OCI-LY3 (cell line): ENCODE measurements around the gene CSF3.
"Not testable (repeated sequence)": the region's sequence is repeated elsewhere in the genome, so short reads cannot be mapped to it uniquely, and the experiment has no call there.

ENCODE experiments used
- H2AFZ ChIP-seq: fragments of 200-600, 300-600 bp; shearing (Covaris generic); 2 replicates; pipeline ENCODE4 v1.6.0; 2014; ENCODE audit warnings: antibody characterized with exemption, low read depth, low read length
- H3K27ac ChIP-seq: fragments of 200-600, 300-600 bp; sonication (generic); 2 replicates; pipeline ENCODE4 v1.5.1; 2014; ENCODE audit warnings: mild to moderate bottlenecking, low read length, moderate library complexity, mixed read lengths
- H3K27me3 ChIP-seq: fragments of 200-600, 300-600 bp; sonication (generic); 2 replicates; pipeline ENCODE4 v1.6.1; 2014; ENCODE audit warnings: low read depth, low read length, mixed read lengths
- H3K36me3 ChIP-seq: fragments of 200-600, 300-600 bp; sonication (generic); replicated peaks from 2 replicates; pipeline ENCODE3; 2014; ENCODE audit warnings: low read depth, low read length, mixed read lengths
- H3K4me1 ChIP-seq: fragments of 300-600, 200-600 bp; sonication (generic); 2 replicates; pipeline ENCODE4 v1.6.1; 2014; ENCODE audit warnings: low read length, mixed read lengths
- H3K4me2 ChIP-seq: fragments of 200-600, 300-600 bp; sonication (generic); 2 replicates; pipeline ENCODE4 v1.6.1; 2014; ENCODE audit warnings: low read length, mixed read lengths
- H3K4me3 ChIP-seq: fragments of 300-600, 200-600 bp; sonication (generic); 2 replicates; pipeline ENCODE4 v1.5.1; 2014; ENCODE audit warnings: antibody characterized with exemption, mild to moderate bottlenecking, low read length, moderate library complexity
- H3K79me2 ChIP-seq: fragments of 300-600, 200-600 bp; shearing (Covaris generic); 2 replicates; pipeline ENCODE4 v1.6.1; 2014; ENCODE audit warnings: mild to moderate bottlenecking, low read length, mixed read lengths
- H3K9ac ChIP-seq: fragments of 300-600, 200-600 bp; shearing (Covaris generic); 2 replicates; pipeline ENCODE4 v1.6.0; 2014; ENCODE audit warnings: mild to moderate bottlenecking, low read length, moderate library complexity
- H3K9me3 ChIP-seq: fragments of 200-600, 300-600 bp; shearing (Covaris generic); 2 replicates; pipeline ENCODE4 v1.6.1; 2014; ENCODE audit warnings: low read length, mixed read lengths; ENCODE audit not compliant: insufficient read depth
- H4K20me1 ChIP-seq: fragments of 200-600, 300-600 bp; sonication (generic); 2 replicates; pipeline ENCODE4 v1.6.1; 2016; ENCODE audit warnings: low read length, mixed read lengths; ENCODE audit not compliant: insufficient read depth
- EZH2phosphoT487 ChIP-seq: fragments of 200-600 bp; shearing (Covaris generic); IDR thresholded peaks from 2 replicates; pipeline ENCODE4 v1.6.1; 2018; ENCODE audit warnings: antibody characterized with exemption, mixed run types, low read depth
- TF ChIP-seq, protein P1 (sequence below): fragments of 200-600, 300-600 bp; sonication (generic); IDR thresholded peaks from 2 replicates; pipeline ENCODE4 v1.5.1; 2014; ENCODE audit warnings: antibody characterized with exemption, low read length, low read depth

Gene CSF3

DNA sequence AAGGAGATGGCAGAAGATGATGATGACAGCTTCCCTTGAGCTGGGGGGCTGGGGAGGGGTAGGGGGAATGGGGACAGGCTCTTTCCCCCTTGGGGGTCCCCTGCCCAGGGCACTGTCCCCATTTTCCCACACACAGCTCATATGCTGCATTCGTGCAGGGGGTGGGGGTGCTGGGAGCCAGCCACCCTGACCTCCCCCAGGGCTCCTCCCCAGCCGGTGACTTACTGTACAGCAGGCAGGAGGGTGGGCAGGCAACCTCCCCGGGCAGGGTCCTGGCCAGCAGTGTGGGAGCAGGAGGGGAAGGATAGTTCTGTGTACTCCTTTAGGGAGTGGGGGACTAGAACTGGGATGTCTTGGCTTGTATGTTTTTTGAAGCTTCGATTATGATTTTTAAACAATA, 17.7 kb upstream of the CSF3 start:
- H4K20me1 ChIP-seq, result no peaks in the 10 kb centered on the region
- H3K9ac ChIP-seq, result no peak overlapping the region
- H3K4me3 ChIP-seq, result no peak overlapping the region
- no peak overlapping the region for H3K27ac ChIP-seq
- no peaks in the 10 kb centered on the region for H3K27me3 ChIP-seq
- no peak overlapping the region for H2AFZ ChIP-seq
- no peak for TF ChIP-seq EZH2phosphoT487
- TF ChIP-seq, protein P1, sequence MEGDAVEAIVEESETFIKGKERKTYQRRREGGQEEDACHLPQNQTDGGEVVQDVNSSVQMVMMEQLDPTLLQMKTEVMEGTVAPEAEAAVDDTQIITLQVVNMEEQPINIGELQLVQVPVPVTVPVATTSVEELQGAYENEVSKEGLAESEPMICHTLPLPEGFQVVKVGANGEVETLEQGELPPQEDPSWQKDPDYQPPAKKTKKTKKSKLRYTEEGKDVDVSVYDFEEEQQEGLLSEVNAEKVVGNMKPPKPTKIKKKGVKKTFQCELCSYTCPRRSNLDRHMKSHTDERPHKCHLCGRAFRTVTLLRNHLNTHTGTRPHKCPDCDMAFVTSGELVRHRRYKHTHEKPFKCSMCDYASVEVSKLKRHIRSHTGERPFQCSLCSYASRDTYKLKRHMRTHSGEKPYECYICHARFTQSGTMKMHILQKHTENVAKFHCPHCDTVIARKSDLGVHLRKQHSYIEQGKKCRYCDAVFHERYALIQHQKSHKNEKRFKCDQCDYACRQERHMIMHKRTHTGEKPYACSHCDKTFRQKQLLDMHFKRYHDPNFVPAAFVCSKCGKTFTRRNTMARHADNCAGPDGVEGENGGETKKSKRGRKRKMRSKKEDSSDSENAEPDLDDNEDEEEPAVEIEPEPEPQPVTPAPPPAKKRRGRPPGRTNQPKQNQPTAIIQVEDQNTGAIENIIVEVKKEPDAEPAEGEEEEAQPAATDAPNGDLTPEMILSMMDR, result no peak
- H3K79me2 ChIP-seq, result no peaks in the 10 kb centered on the region
- H3K4me1 ChIP-seq, result no peaks in the 10 kb centered on the region
- H3K36me3 ChIP-seq, result peaks cover 40% of the 10 kb centered on the region
- no peak overlapping the region for H3K4me2 ChIP-seq
- H3K9me3 ChIP-seq, result no peaks in the 10 kb centered on the region

DNA sequence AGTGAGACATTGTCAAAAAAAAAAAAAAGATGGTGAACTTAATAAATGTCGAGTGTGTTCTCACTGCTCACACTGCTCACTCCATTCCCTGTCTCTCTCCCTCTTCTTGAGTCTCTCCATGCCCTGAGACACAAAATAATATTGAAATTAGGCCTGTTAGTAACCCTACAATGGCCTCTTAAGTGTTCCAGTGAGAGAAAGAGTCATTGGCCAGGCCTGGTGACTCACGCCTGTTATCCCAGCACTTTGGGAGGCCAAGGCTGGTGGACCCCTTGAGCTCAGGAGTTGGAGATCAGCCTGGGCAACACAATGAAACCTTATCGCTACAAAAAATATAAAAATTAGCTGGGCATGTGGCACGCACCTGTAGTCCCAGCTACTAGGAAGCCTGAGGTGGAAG, 16.2 kb upstream of the CSF3 start:
- TF ChIP-seq EZH2phosphoT487, result no peak
- TF ChIP-seq, protein P1, result no peak
- H3K9ac ChIP-seq, result no peak overlapping the region
- no peak overlapping the region for H3K27ac ChIP-seq
- H3K4me3 ChIP-seq, result no peak overlapping the region
- no peaks in the 10 kb centered on the region for H3K79me2 ChIP-seq
- H3K27me3 ChIP-seq, result no peaks in the 10 kb centered on the region
- no peaks in the 10 kb centered on the region for H3K4me1 ChIP-seq
- H3K9me3 ChIP-seq, result no peaks in the 10 kb centered on the region
- H3K36me3 ChIP-seq, result peaks cover 27% of the 10 kb centered on the region
- H4K20me1 ChIP-seq, result no peaks in the 10 kb centered on the region
- no peak overlapping the region for H2AFZ ChIP-seq
- H3K4me2 ChIP-seq, result no peak overlapping the region

DNA sequence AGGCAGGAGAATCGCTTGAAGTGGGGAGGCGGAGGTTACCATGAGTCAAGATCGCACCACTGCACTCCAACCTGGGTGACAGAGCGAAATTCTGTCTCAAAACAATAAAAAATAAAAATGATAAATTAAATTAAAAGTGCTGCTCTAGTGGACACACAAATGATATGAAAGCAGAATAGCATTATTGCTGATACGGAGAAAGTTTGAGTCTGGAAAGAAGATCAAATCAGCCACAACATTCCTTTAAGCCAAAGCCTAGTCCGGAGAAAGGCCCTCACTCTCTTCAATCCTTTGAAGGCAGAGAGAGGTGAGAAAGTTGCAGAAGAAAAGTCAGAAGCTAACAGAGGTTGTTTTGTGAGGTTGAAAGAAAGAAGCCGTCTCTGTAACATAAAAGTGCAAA, 15.1 kb upstream of the CSF3 start:
- Histone ChIP-seq H3K79me2 (no peaks in the 10 kb centered on the region), H3K27ac (no peak overlapping the region), H3K9me3 (no peaks in the 10 kb centered on the region), H3K36me3 (peaks cover 16% of the 10 kb centered on the region), H3K27me3 (no peaks in the 10 kb centered on the region), H4K20me1 (no peaks in the 10 kb centered on the region), H3K4me2 (no peak overlapping the region), H3K9ac (no peak overlapping the region), H3K4me1 (no peaks in the 10 kb centered on the region), H2AFZ (no peak overlapping the region), H3K4me3 (no peak overlapping the region)
- no peak for TF ChIP-seq EZH2phosphoT487
- TF ChIP-seq, protein P1, result no peak

DNA sequence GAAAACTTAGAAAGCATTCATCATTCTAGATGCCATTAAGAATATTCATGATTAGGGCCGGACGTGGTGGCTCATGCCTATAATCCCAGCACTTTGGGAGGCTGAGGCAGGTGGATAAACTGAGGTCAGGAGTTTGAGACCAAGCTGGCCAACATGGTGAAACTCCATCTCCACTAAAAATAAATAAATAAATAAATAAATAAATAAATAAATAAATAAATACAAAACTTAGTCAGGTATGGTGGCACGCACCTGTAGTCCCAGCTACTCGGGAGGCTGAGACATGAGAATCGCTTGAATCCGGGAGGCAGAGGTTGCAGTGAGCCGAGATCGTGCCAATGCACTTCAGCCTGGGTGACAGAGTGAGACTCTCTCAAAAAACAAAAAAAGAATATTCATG, 13.9 kb upstream of the CSF3 start:
- not testable (repeated sequence) for H3K36me3 ChIP-seq, H3K27me3 ChIP-seq, H3K4me2 ChIP-seq, H3K4me1 ChIP-seq, H3K27ac ChIP-seq, H4K20me1 ChIP-seq, H3K79me2 ChIP-seq, H3K9me3 ChIP-seq, H3K4me3 ChIP-seq, H2AFZ ChIP-seq, H3K9ac ChIP-seq

DNA sequence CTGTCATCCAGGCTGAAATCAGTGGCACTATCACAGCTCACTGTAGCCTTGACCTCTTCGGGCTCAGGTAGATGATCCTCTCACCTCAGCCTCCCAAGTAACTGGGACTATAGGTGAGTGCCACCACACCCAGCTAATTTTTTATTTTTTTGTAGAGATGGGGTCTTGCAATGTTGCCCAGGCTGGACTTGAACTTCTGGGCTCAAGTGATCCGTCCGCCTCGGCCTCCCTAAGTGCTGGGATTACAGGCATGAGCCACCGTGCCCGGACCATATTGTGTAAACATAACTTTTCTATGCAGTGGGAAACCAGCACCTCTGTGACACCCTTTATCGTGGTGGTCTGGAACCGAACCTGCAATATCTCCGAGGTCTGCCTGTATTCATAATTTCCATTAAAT, 11.2 kb upstream of the CSF3 start:
- no peaks in the 10 kb centered on the region for H3K79me2 ChIP-seq
- no peaks in the 10 kb centered on the region for H3K36me3 ChIP-seq
- H3K4me2 ChIP-seq, result no peak overlapping the region
- H3K27me3 ChIP-seq, result no peaks in the 10 kb centered on the region
- H3K27ac ChIP-seq, result no peak overlapping the region
- TF ChIP-seq, protein P1, result no peak
- no peak for TF ChIP-seq EZH2phosphoT487
- no peaks in the 10 kb centered on the region for H3K4me1 ChIP-seq
- H3K9ac ChIP-seq, result no peak overlapping the region
- H2AFZ ChIP-seq, result no peak overlapping the region
- no peaks in the 10 kb centered on the region for H4K20me1 ChIP-seq
- no peak overlapping the region for H3K4me3 ChIP-seq
- no peaks in the 10 kb centered on the region for H3K9me3 ChIP-seq
